K562 (cell line): Measurements from ENCODE around the gene MAML1. TPM values are rescaled to one million over a fixed set of nuclear protein-coding genes. Genes with fewer than 3 reads are reported as not detected.
A peak's percentile ranks its signal among the peaks of the same experiment; 100 is the strongest.

Experiments used
- ATF7 ChIP-seq: fragments of 450-650 bp; IDR thresholded peaks from 2 replicates; pipeline ENCODE4 v1.7.1; 2014; ENCODE audit warnings: mild to moderate bottlenecking, moderate library complexity
- CHD1 ChIP-seq: fragments of 200-600 bp; sonication (generic); IDR thresholded peaks from one replicate; pipeline ENCODE4 v1.6.1; 2012; ENCODE audit warnings: mild to moderate bottlenecking, moderate library complexity, low read length, inconsistent platforms
- EGR1 ChIP-seq: fragments of 450-650 bp; conservative IDR thresholded peaks from 2 replicates; pipeline ENCODE4 v1.6.1; 2017; ENCODE audit warnings: mild to moderate bottlenecking
- HMGN3 ChIP-seq: IDR thresholded peaks from 2 replicates; pipeline ENCODE4 v1.6.1; 2011; ENCODE audit warnings: borderline replicate concordance, low read depth, mild to moderate bottlenecking, mixed read lengths, low read length; ENCODE audit not compliant: insufficient read length; ENCODE audit errors: extremely low read depth
- HNRNPLL ChIP-seq: fragments of 200-400 bp; formaldehyde crosslinking; IDR thresholded peaks from 2 replicates; pipeline ENCODE4 v1.6.1; 2017; ENCODE audit warnings: low read length, low read depth, mild to moderate bottlenecking; ENCODE audit not compliant: poor library complexity, severe bottlenecking
- JUN ChIP-seq, 2 experiments: sonication (generic) in 1 of 2; formaldehyde crosslinking in 1 of 2; IDR thresholded peaks; 2 replicates each; pipeline versions ENCODE4 v1.6.1 to v1.8.0; 2012 to 2022; ENCODE audit warnings: borderline replicate concordance in 2 of 2, mild to moderate bottlenecking in 2 of 2, improper control_type of control experiment in 1 of 2, low read depth in 1 of 2, low read length in 1 of 2, missing genetic modification reagents in 1 of 2
- LARP7 ChIP-seq: fragments of 450-650 bp; IDR thresholded peaks from 2 replicates; pipeline ENCODE4 v1.6.1; 2016
- MCM7 ChIP-seq, 2 experiments: fragments of 450-650 bp; IDR thresholded peaks; 2 replicates each; pipeline ENCODE4 v1.6.1; 2016 to 2018
- MTF1 ChIP-seq: fragments of 250-450 bp; sonication (Bioruptor Pico); IDR thresholded peaks from 2 replicates; pipeline ENCODE4 v1.9.0; 2021; ENCODE audit warnings: moderate library complexity, mild to moderate bottlenecking, inconsistent platforms, borderline replicate concordance
- NFE2 ChIP-seq: IDR thresholded peaks from 2 replicates; pipeline ENCODE4 v1.6.1; 2014; ENCODE audit warnings: antibody characterized with exemption, low read depth
- PBX2 ChIP-seq, 2 experiments: IDR thresholded peaks in 1 of 2; conservative IDR thresholded peaks in 1 of 2; 2 replicates each; pipeline ENCODE4 v1.6.1; 2016; ENCODE audit warnings: low read depth in 2 of 2, mild to moderate bottlenecking in 1 of 2, missing compliant biosample characterization in 1 of 2, missing genetic modification characterization in 1 of 2, moderate library complexity in 1 of 2
- SMARCA4 ChIP-seq: fragments of 450-650 bp; IDR thresholded peaks from 2 replicates; pipeline ENCODE4 v1.6.1; 2016
- TFAP4 ChIP-seq: sonication (generic); formaldehyde crosslinking; IDR thresholded peaks from 2 replicates; pipeline ENCODE4 v1.8.0; 2022; ENCODE audit warnings: missing genetic modification reagents, mild to moderate bottlenecking, moderate library complexity, borderline replicate concordance
- THAP7 ChIP-seq: fragments of 250-450 bp; sonication (Bioruptor Pico); IDR thresholded peaks from 2 replicates; pipeline ENCODE4 v1.5.0; 2021
- USF2 ChIP-seq: sonication (generic); formaldehyde crosslinking; IDR thresholded peaks from 2 replicates; pipeline ENCODE4 v1.5.0; 2020; ENCODE audit warnings: missing genetic modification reagents
- WHSC1 ChIP-seq: IDR thresholded peaks from one replicate; pipeline ENCODE4 v1.6.1; 2012; ENCODE audit warnings: low read length, control low read depth, inconsistent platforms
- ZBTB17 ChIP-seq: fragments of 450-650 bp; formaldehyde crosslinking; IDR thresholded peaks from 2 replicates; pipeline ENCODE4 v1.4.0; 2020; ENCODE audit warnings: mild to moderate bottlenecking
- ZBTB5 ChIP-seq: fragments of 450-650 bp; IDR thresholded peaks from 2 replicates; pipeline ENCODE4 v1.6.1; 2017; ENCODE audit warnings: antibody characterized with exemption
- ZNF174 ChIP-seq: fragments of 250-450 bp; sonication (Bioruptor Pico); IDR thresholded peaks from 2 replicates; pipeline ENCODE4 v1.4.0; 2020; ENCODE audit warnings: mild to moderate bottlenecking
- ZNF253 ChIP-seq: fragments of 250-450 bp; sonication (Bioruptor Pico); conservative IDR thresholded peaks from 2 replicates; pipeline ENCODE4 v1.6.1; 2021; ENCODE audit warnings: mild to moderate bottlenecking
- ZNF445 ChIP-seq: fragments of 250-450 bp; sonication (Bioruptor Pico); IDR thresholded peaks from 2 replicates; pipeline ENCODE4 v1.4.0; 2020; ENCODE audit warnings: low read depth, mild to moderate bottlenecking, moderate library complexity
- polyA plus RNA-seq, 8 experiments: library from polyadenylated mRNA; depleted of rRNA in 4 of 8; stranded (reverse) in 5 of 8; unstranded in 3 of 8; fragments of >200 nt; fragmentation: Nextera tagmentation in 2 of 8; fragmentation: Illumina TruSeq in 1 of 8; extraction: Ambion mirVana in 2 of 8; extraction: Trizol in 1 of 8; gene quantifications; 2 replicates each; pipeline versions ENCODE4 v1.2.1 to v1.2.3, GENCODE V29; 2011 to 2014; ENCODE audit warnings: inconsistent platforms in 1 of 8, missing spikeins in 1 of 8
- total RNA-seq, 7 experiments: library from RNA; depleted of rRNA in 6 of 7; stranded (reverse); fragments of >200 nt in 6 of 7; fragmentation: Illumina TruSeq in 2 of 7; extraction: Trizol in 2 of 7; gene quantifications; 2 replicates each; pipeline versions ENCODE4 v1.2.1 to v1.2.3, GENCODE V29; 2011 to 2021; ENCODE audit warnings: low replicate concordance in 1 of 7

The MAML1 gene
- total and polyA plus RNA-seq, 9 of the 15 experiments (the other 6 are each of a cell fraction or from before 2014, with no cell fraction given) = 0.32 to 18.4 (median 7.0) TPM

GRCh38 chr5:179820483-179821297 lies 88.1 kb downstream of the MAML1 start, which contains the start of gene SQSTM1 (continued):
- TF ChIP-seq ATF7 (peak; percentile 71), TFAP4 (CRISPR knock-in tag) (no peak), HNRNPLL (peak; percentile 27), EGR1 (peak; percentile 85), PBX2 (CRISPR knock-in tag; IDR thresholded peaks at IDR 0.05; ENCODE audit: low read depth) (no peak), PBX2 (tag; conservative IDR thresholded peaks at IDR 0.05; ENCODE audit: low read depth) (no peak), ZNF174 (CRISPR knock-in tag) (no peak), THAP7 (CRISPR knock-in tag) (0 out of 2 replicates have a peak, but pooled peaks have one; percentile 3), SMARCA4 (peak; percentile 63), ZNF445 (no peak), NFE2 (peak; percentile 93), CHD1 (no peak), ZBTB5 (no peak), MTF1 (CRISPR knock-in tag) (no peak), WHSC1 (no peak), USF2 (CRISPR knock-in tag) (no peak), MCM7 (IDR thresholded peaks at IDR 0.05) (no peak), LARP7 (peak; percentile 84), ZBTB17 (CRISPR knock-in tag) (no peak), JUN (IDR thresholded peaks at IDR 0.05; ENCODE audit: borderline replicate concordance, low read depth, low read length) (no peak), JUN (CRISPR knock-in tag; IDR thresholded peaks at IDR 0.05; ENCODE audit: borderline replicate concordance) (peak; percentile 27; the same call in 1 of the 2 replicates), HMGN3 (peak; percentile 81), ZNF253 (CRISPR knock-in tag) (no peak)
